Ishikawa (cell line): ENCODE measurements around the gene SRC.

Experiments used
- CEBPB ChIP-seq: IDR thresholded peaks from 2 replicates; pipeline ENCODE4 v1.6.1; 2012
- CREB1 ChIP-seq: IDR thresholded peaks from 2 replicates; pipeline ENCODE4 v1.6.1; 2012; ENCODE audit warnings: low read depth
- EGR1 ChIP-seq: IDR thresholded peaks from 2 replicates; pipeline ENCODE4 v1.6.1; 2012
- EP300 ChIP-seq: IDR thresholded peaks from 2 replicates; pipeline ENCODE4 v1.6.1; 2012; ENCODE audit warnings: borderline replicate concordance
- FOXM1 ChIP-seq: IDR thresholded peaks from 2 replicates; pipeline ENCODE4 v1.6.1; 2012; ENCODE audit warnings: low read depth, borderline replicate concordance
- MAX ChIP-seq: IDR thresholded peaks from 2 replicates; pipeline ENCODE4 v1.6.1; 2012
- NFIC ChIP-seq: IDR thresholded peaks from 2 replicates; pipeline ENCODE4 v1.6.1; 2012
- RAD21 ChIP-seq: IDR thresholded peaks from 2 replicates; pipeline ENCODE4 v1.6.1; 2012; ENCODE audit warnings: low read depth
- REST ChIP-seq: IDR thresholded peaks from 2 replicates; pipeline ENCODE4 v1.6.1; 2012; ENCODE audit warnings: low read depth, mild to moderate bottlenecking
- TAF1 ChIP-seq: IDR thresholded peaks from 2 replicates; pipeline ENCODE4 v1.6.1; 2012; ENCODE audit warnings: low read depth, mild to moderate bottlenecking
- TCF12 ChIP-seq: IDR thresholded peaks from 2 replicates; pipeline ENCODE4 v1.6.1; 2012; ENCODE audit warnings: low read depth
- TEAD4 ChIP-seq: IDR thresholded peaks from 2 replicates; pipeline ENCODE4 v1.6.1; 2012
- YY1 ChIP-seq: IDR thresholded peaks from 2 replicates; pipeline ENCODE4 v1.6.1; 2012; ENCODE audit warnings: low read depth
- ZBTB7A ChIP-seq: IDR thresholded peaks from 2 replicates; pipeline ENCODE4 v1.6.1; 2012; ENCODE audit warnings: low read depth
- TF ChIP-seq, protein P1 (sequence below): IDR thresholded peaks from 2 replicates; pipeline ENCODE4 v1.6.1; 2012

Gene SRC

DNA sequence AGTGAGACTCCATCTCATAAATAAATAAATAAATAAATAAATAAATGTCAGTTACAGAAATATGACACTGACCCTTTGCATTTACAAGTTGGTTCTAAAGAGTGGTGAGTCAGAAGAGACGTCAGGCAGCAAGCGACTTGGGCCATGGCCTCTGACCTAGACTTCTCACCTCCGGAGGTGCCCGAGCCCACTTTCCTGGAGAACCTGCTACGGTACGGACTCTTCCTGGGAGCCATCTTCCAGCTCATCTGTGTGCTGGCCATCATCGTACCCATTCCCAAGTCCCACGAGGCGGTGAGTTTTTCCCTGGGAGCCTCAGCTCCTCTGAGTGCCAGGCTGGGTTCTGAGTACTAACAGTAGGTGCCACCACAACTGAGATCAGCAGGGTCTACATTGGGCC, 44.8 kb upstream of the SRC start:
- TF ChIP-seq FOXM1 (no peak), TCF12 (no peak), MAX (no peak), NFIC (no peak), TEAD4 (no peak), RAD21 (no peak), YY1 (no peak), EGR1 (no peak), ZBTB7A (no peak)
- TF ChIP-seq, protein P1, sequence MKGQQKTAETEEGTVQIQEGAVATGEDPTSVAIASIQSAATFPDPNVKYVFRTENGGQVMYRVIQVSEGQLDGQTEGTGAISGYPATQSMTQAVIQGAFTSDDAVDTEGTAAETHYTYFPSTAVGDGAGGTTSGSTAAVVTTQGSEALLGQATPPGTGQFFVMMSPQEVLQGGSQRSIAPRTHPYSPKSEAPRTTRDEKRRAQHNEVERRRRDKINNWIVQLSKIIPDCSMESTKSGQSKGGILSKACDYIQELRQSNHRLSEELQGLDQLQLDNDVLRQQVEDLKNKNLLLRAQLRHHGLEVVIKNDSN: no peak

DNA sequence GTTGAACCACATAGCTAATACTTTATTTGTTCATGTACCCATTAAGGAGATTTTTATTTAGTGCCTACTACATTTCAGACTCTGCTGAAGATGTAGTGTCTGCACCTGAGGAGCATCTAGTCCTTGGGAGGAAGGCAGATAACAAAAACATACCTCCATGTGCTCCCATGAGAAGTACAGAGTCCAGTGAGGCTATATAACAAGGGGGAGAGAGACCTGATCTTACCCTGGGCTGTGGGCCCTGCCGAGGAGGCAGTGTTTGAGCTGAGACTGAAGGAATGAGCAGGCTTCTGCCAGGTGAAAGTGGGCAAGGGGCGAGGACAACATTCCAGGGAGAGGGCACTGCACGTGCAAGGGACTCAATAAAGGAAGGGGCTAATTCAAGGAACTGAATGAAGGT, 44.4 kb upstream of the SRC start:
- no peak for TF ChIP-seq FOXM1

DNA sequence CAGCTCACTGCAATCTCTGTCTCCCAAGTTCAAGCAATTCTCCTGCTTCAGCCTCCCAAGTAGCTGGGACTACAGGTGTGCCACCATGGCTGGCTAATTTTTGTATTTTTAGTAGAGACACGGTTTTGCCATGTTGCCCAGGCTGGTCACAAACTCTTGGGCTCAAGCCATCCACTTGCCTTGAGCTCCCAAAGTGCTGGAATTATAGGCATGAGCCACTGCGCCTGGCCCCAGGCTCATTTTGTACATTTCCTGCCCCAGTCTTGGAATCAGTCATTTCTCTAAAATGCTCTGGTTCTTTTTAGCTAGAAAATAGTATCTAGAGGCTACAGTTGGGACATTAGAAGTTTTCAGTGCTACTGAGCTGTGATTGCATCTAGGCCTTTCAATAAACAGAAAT, 43.0 kb upstream of the SRC start:
- TF ChIP-seq REST: no peak

GRCh38 chr20:37303637-37304036, 42.3 kb upstream of the SRC start:
- TF ChIP-seq ZBTB7A: no peak
- TF ChIP-seq TEAD4: no peak
- TF ChIP-seq EGR1: no peak
- TF ChIP-seq RAD21: no peak

GRCh38 chr20:37305079-37305478, 40.9 kb upstream of the SRC start:
- TF ChIP-seq, protein P1: no peak
- no peak for TF ChIP-seq TCF12
- TF ChIP-seq RAD21: no peak
- TF ChIP-seq CEBPB: no peak
- TF ChIP-seq EP300: no peak
- no peak for TF ChIP-seq NFIC
- TF ChIP-seq REST: no peak
- TF ChIP-seq MAX: no peak
- no peak for TF ChIP-seq CREB1
- no peak for TF ChIP-seq TAF1
- no peak for TF ChIP-seq EGR1
- no peak for TF ChIP-seq FOXM1
- TF ChIP-seq ZBTB7A: no peak
- TF ChIP-seq YY1: no peak
- no peak for TF ChIP-seq TEAD4

DNA sequence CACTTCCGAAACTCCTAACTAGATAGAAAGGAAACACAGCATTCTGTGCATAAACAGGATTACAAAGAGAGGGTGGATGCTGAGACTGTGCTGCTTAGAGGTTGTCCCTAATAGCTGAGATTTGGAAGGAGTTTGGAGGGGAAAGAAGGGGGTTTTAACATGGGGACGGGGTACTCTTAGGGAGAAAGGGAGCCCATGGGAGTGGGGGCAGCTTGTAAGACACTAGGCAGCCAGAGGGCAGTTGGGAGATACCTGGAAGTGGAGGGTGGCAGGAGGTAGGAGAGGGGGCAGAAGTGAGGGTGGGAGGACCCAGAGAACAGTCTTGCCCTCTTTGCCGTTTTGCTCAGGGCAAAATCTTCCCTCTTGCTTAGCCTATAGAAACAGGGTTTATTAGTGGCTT, 40.1 kb upstream of the SRC start:
- TF ChIP-seq REST: no peak
- no peak for TF ChIP-seq CEBPB
- TF ChIP-seq TEAD4: no peak
- TF ChIP-seq CREB1: no peak
- no peak for TF ChIP-seq NFIC
- TF ChIP-seq RAD21: no peak
- TF ChIP-seq MAX: no peak
